Neural cell (in vitro differentiated cells): ENCODE measurements around the gene ERICH2.

ENCODE experiments used
- CTCF ChIP-seq: fragments of 450-650 bp; IDR thresholded peaks from 2 replicates; pipeline ENCODE4 v1.5.1; 2014; ENCODE audit warnings: antibody characterized with exemption, mild to moderate bottlenecking, moderate library complexity; ENCODE audit not compliant: poor library complexity, severe bottlenecking
- EZH2 ChIP-seq: fragments of 200-600, 300-800 bp; shearing (Covaris generic), sonication (generic); IDR thresholded peaks from 2 replicates; pipeline ENCODE4 v1.6.1; 2014; ENCODE audit warnings: antibody characterized with exemption, low read length, borderline replicate concordance, mild to moderate bottlenecking; ENCODE audit not compliant: insufficient read depth, poor library complexity, severe bottlenecking
- POLR2AphosphoS5 ChIP-seq: IDR thresholded peaks from 2 replicates; pipeline ENCODE4 v1.6.1; 2012
- RAD21 ChIP-seq: fragments of 450-650 bp; conservative IDR thresholded peaks from 2 replicates; pipeline ENCODE4 v1.6.1; 2014; ENCODE audit warnings: antibody characterized with exemption, mild to moderate bottlenecking, moderate library complexity

- TF ChIP-seq RAD21 = no peak
- TF ChIP-seq EZH2 = no peak
- no peak for TF ChIP-seq CTCF
- TF ChIP-seq POLR2AphosphoS5 = no peak
Measured at GRCh38 chr2:170836027-170836426, 65.8 kb downstream of the ERICH2 start.
